ENCODE results near the gene PLXNA4. TPM values are rescaled to one million over a fixed set of nuclear protein-coding genes. Genes with fewer than 3 reads are reported as not detected.

The PLXNA4 gene
- total and polyA plus RNA-seq, 2 experiments from 2014 or later, result 0.08 to 0.80 TPM

- Mint-ChIP-seq H3K27me3 (ENCODE audit: insufficient read depth, low read depth, poor library complexity) (peaks cover 12% of the 10 kb centered on the region), H3K36me3 (ENCODE audit: low read depth) (peaks cover 3% of the 10 kb centered on the region), H3K9me3 (peaks cover 3% of the 10 kb centered on the region; the same call in 2 of the 3 replicates), H3K4me3 (no peak overlapping the region), H3K27ac (no peak overlapping the region), H3K4me1 (peaks cover 35% of the 10 kb centered on the region)
- Histone ChIP-seq H3K9me2 (ENCODE audit: insufficient read depth) (no peaks in the 10 kb centered on the region; the same call in 1 of the 2 replicates), H3K27me3 (ENCODE audit: insufficient read depth) (no peaks in the 10 kb centered on the region), H3F3A (replicated peaks; ENCODE audit: low read depth) (no peaks in the 10 kb centered on the region), H4K20me1 (replicated peaks; ENCODE audit: insufficient read depth) (no peaks in the 10 kb centered on the region), H3K4me3 (no peak overlapping the region), H3K36me3 (ENCODE audit: insufficient read depth) (no peaks in the 10 kb centered on the region), H3K4me1 (ENCODE audit: insufficient read depth) (peaks cover 18% of the 10 kb centered on the region), H3K79me2 (replicated peaks; ENCODE audit: insufficient read depth) (no peaks in the 10 kb centered on the region), H3K27ac (ENCODE audit: low read depth) (no peak overlapping the region), H3K4me2 (no peak overlapping the region), H2AFZ (no peak overlapping the region)
- no peak for DNase-seq (ENCODE audit: low spot score)
- no peak for ATAC-seq
- TF ChIP-seq NANOG (IDR thresholded peaks at IDR 0.05; ENCODE audit: borderline replicate concordance) (no peak), ZNF114 (CRISPR knock-in tag; IDR thresholded peaks at IDR 0.05) (no peak), CTCF (conservative IDR thresholded peaks at IDR 0.05; ENCODE audit: low read depth in 2 of 2) (no peak), CREB1 (CRISPR knock-in tag; IDR thresholded peaks at IDR 0.05; ENCODE audit: low read depth) (no peak), EZH2 (IDR thresholded peaks at IDR 0.05; ENCODE audit: low read depth, unreplicated experiment) (no peak), ZNF462 (CRISPR knock-in tag; IDR thresholded peaks at IDR 0.05) (no peak)
Observed at GRCh38 chr7:132192809-132193208, 383.5 kb downstream of the PLXNA4 start.

All from GM23338 (cell line).